Left lobe of liver (tissue), 2 donors: ENCODE data around the gene SRGAP1. TPM values are rescaled to one million over a fixed set of nuclear protein-coding genes. Genes with fewer than 3 reads are reported as not detected.
"Not testable (repeated sequence)": the region's sequence is repeated elsewhere in the genome, so short reads cannot be mapped to it uniquely, and the experiment has no call there.

Experiments used
- ATAC-seq: fragments of 200-7000 bp; cut with Tn5 transposase; one replicate; pipeline ENCODE4 v1.9.1; 2020; ENCODE audit warnings: mild to moderate bottlenecking, moderate library complexity
- DNase-seq: peaks from one replicate; pipeline ENCODE4 v3.0.0-alpha.2; 2020; ENCODE audit warnings: low spot score
- total RNA-seq: library from RNA; stranded (reverse); gene quantifications from one replicate; pipeline ENCODE4 v1.2.1, GENCODE V29; 2021
- donor health status: DM: no; HTN: no; CAD: no; lungs with moderate emphysema.
- donor health status: DM: no; HTN: yes; CAD: no.

The SRGAP1 gene
- total RNA-seq, 1 donor from 2014 or later = 1.1 TPM

DNA sequence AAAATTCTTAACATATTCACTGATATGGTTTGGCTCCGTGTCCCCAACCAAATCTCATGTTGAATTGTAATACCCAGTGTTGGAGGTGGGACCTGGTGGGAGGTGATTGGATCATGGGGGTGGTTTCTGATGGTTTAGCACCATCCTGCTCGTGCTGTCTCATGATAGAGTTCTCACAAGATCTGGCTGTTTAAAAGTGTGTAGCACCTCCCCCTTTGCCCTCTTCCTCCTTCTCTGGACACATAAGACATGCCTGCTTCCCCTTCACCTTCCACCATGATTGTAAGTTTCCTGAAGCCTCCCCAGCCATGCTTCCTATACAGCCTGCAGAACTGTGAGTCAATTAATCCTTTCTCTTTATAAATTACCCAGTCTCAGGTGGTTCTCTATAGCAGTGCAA is 189.6 kb downstream of the SRGAP1 start:
- not testable (repeated sequence) for DNase-seq, ATAC-seq

DNA sequence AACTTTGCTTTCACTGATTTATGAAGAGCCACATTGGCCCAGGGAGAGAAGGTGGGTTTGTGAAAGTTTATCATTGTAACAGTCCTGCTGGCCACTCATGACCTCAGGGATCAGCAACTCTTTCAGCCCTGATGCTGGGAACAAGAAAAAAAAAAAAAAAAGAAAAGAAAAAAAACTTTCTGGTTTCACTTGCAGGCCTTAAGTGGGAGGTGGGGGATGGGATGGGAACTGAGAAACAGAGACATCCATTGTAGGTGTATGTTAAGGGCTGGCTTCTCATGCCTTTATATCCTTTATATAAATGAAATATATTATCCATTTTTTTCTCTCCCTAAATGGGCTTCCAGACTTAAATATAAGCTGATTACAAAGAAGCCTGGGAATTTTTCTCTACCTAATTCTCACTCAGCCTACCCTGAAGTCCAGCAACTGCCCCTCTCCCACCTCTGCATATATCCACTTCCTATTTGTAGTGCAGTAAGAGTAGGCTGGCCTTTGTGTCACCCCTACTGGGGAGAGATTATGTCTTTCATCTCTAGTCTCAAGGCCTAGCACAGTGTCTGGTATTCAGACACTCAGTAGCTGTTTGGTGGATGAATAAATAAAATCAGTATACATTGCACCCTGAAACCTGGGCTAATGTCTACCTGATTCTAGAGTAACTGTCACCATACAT is 190.5 kb downstream of the SRGAP1 start:
- DNase-seq = no peak
- no peak for ATAC-seq

DNA sequence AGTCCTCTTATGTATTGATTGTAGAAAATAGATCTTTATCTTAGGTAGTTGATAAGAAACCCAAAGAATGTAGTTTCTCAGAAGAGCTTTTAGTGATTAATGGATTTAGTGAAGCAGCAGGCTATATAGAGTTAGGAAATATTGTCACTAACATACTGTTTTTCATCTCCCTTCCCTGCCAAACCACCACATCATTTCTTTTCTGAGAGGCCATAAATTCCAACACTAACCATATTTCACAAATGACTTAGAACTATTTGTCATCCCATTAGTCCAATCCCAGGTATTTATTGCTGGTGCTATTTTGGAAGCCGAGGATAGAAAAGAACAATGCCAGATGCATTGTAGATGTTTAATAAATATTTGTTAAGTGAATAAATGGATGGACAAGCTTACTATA is 191.9 kb downstream of the SRGAP1 start:
- ATAC-seq (no peak), DNase-seq (no peak)

DNA sequence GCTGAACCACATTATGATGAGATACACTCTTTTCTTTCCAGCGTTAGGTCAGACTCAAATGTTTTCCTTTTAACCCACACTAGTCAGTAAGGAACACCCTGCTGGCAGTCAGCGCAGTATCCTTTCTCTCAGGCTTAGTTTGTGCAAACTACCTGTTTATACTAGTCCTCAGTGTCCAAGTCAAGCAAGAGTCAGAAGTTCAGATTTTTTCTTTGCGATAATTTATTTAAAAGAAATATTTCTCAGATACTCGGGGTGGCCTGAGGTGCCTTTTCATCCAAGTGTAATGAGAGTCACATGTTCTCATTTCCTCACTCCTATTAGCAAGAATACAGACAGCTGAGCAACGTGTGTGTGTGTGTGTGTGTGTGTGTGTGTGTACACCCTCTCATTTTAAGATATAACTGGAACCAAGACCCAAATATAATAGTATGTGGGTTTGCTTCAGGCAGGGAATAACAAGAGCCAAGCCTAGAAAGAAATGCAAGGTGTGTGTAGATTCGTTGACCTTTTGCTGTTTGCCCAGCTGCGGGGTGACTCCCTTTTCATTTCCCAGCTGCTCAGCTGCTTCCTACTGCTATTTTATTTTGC is 194.9 kb downstream of the SRGAP1 start:
- DNase-seq (no peak), ATAC-seq (peak; percentile 67)

DNA sequence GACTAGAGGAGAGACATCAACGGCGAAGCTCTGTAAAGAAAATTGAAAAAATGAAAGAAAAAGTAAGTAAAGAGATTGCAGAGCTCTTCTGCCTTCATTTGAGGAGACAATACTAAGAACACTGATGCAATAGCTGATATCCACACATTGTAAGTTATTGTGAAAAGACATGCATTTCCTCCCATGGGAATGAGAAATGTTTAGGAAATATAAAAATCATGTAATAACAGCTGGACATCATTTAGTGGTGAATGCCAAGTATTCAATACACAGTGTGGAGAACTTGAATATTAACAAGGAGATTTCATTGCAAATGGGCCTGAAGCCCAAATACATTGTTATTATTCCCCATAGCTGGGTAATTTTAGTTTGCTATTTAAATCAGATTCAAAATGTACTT is 198.4 kb downstream of the SRGAP1 start:
- no peak for DNase-seq

DNA sequence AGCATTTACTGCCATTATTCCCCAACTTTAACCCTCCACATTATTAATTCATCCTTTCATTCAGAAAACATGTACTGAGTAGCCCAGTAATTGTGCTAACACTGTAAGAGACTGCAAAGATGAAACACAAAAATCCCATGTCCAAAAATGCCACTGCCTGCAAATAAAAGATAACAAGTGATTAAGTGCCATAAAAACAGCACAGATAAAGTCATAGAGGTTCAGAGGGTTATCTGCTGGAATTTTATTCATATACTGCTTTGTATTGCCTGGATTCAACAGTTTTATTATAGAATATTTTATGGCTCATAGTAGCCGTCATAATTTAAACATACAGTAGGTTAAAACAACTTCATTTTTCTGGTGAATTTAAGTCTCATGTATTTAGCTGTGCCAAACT is 199.7 kb downstream of the SRGAP1 start:
- DNase-seq (no peak), ATAC-seq (no peak)

More for the DNA sequence above, 198.4 kb downstream of the SRGAP1 start:
- ATAC-seq = no peak

DNA sequence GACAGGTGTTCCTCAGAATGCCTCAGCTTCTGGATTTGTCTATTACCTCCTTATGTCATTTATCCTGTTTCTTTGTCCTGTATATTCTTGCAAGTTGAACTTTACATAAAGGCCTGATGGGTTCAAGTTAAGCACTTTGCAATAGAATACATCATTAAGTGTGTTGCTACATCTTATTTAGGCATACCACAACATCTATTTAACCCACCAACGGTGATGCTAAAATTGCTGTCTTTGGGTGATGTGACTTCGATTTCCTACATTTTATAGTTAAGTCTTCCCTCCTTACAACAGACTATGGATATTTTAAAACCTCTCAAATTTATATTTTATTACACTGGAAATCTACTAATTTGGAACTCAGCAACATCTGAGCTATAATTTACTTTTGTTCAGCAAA is 206.6 kb downstream of the SRGAP1 start:
- DNase-seq (no peak), ATAC-seq (no peak)

DNA sequence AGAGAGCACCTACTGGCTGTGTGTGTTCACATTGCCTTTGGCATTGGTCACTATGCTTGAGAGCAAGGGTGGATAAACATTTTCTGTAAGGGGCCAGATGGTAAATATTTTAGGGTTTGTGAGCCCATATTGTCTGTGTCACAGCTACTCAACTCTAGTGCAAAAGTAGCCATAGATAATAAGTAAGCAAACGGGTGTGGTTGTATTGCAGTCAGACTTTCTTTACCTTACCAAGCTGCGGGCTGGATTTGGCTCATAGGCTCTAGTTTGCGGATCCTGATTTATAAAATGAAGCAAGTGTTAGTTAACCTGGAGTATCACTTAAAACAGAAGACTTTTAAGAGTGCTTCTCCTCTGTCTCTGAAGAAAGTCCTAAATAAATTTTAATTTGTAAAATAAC is 208.6 kb downstream of the SRGAP1 start:
- ATAC-seq (no peak), DNase-seq (no peak)

DNA sequence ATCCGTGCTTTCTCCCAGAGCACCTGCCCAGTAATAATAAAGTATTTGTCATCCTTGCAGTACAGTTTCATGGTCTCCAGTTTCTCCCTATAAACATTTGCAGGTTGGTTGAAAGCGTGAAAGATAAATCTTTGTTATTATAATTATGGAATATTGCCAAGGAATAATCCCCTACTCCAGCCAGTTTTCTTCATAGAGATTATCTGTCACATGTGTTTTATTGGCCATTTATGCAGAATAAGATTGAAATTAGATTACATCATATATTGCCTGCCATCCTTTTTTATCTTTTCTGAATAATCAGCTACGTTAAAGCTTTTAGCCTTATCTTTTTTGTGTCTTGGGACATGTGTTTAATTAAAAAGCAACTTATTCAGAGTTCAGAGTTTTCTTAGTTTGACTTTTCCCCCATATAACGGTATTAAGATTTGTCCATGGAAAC is 209.6 kb downstream of the SRGAP1 start:
- ATAC-seq (no peak), DNase-seq (no peak)

DNA sequence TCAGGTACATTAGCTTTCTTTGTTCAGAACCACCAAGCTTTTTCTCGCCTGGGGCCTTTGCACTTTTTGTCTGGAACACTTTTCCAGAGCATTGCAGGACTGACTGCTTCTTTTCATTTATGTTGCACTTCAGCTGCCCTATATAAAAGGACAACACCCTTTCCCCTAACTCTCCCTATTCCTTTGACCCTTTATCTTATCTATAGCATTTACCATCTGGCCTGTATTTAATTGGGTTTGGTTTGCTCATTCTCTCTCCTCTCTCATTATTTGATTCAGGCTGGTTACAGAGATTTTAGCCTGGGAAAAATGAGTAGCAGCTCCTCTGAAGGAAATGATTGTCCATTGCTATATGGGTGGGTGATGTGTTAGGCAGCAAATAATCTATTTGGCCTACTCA is 212.2 kb downstream of the SRGAP1 start:
- DNase-seq = no peak
- no peak for ATAC-seq

DNA sequence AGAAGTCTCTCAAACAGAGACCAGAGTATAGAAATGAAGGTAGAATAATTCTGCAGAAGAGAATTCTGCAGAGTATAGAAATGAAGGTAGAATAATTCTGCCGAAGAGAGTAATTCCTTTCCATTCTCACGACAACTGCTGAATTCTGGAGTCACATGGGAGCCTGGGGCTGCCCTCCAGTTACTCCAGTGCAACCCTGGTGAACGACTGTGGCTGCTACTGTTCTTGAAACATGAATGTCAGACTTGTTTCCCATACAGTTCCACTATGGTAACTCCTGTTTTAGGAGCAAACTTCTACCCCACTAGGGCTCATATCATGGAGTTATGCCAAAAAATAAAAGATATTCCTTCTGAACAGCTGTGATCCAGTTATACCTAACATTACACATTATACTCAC is 213.2 kb downstream of the SRGAP1 start:
- ATAC-seq = no peak
- DNase-seq = no peak

DNA sequence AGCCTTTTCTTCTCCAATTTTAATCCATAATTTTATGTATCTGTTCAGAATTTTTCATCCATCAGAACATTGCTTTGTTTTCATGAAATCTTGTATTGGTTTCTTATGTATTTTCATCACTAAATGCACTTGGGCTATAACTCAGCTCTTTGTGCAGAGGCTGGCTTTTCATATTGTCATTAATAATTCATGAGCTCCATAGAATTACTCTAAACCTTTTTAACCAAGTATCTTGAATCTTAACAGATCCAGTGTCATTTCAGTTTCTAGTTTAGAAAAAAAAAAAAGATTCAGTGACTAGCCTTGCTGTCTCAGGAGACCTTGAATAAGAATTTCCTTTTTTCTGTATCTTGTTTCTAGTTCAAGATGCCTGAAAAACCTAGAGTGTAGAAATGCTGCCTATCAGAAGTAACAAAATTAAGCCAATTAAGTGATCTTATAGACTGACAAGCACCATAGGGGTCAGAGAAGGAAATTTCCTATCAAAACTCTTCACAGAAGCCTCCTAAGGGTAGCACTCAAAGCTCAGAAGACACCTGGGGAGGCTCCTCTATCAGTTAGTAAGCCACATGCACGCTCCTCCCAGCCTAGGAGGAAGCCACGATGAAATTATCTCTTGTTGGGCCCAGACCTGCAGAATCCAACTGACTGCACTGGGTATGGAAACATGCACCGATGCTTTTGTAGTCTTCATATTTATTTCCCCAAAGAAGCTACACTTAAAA is 214.2 kb downstream of the SRGAP1 start:
- no peak for ATAC-seq

DNA sequence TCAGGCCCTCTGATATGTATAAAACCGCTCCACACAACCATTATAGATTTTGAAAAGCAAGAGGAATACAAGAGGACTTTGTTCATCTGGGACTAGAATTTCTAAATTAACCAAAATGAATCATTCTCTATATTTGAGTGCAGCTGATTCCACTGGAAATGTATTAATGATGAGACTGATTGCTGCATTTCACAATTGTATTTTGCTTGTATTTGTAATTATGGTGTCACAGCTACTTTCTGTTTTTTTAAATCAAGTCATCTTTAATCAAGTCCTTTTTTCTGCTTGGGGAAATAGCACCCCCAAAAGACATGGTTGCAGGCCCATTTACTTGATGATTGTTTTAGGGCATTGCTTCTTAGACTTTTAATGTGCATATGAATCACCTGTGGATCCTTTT is 215.2 kb downstream of the SRGAP1 start:
- ATAC-seq (no peak), DNase-seq (no peak)

More for the DNA sequence above, 214.2 kb downstream of the SRGAP1 start:
- no peak for DNase-seq

DNA sequence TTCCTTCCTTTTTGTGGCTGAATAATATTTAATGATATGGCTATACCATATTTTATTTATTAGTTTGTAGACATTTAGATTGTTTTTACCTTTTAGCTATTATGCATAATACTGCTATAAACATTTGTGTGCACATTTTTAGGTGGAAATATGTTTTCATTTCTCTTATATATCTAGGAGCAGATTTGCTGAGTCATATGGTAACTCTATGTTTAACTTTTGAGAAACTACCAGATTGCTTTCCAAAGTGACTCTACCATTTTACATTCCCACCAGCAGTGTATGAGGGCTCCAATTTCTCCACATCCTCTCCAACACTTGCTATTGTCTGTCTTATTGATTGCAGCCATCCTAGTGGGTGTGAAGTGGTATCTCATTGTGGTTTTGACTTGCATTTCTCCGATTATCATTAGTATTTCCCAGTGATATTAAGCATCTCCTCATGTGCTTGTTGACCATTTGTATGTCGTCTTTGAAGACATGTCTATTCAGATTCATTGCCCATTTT is 217.4 kb downstream of the SRGAP1 start:
- DNase-seq = no peak
- ATAC-seq = no peak

DNA sequence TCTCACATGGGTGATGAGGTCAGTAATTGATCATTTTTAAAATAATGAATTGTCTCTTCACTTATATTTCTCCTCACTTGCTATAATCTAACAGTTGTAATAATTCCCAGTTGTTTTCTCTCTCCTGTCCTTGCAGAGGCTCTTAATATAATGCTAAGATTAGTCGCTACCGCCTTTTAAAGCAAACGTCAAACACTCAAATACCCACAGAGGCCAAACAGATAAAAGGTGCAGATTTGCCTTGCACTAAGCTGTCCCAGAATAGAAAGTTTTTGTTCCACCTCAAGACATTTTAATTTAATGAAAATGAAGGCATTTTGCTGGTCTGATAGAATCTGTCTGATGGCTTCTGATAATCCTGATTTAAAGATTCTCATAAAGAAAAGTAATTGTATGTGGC is 218.6 kb downstream of the SRGAP1 start:
- ATAC-seq = no peak
- DNase-seq = no peak

DNA sequence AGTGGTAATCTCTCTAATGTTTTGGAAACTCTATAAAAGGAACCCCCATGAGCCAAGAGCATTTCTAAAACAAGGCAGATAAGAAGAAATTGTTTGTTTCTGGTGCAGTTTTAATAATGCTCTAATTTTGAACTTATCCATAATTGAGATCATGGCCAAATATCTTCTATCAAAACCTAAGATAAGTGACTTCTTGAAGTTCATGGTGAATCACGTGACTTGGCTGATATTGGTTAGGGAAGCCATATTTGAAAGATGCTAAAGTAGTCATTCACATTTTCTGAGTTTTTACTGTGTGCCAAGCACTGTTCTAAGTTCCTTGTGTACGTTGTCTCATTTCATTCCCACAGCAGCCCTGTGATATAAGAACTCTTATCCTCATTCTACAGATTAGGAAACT is 219.7 kb downstream of the SRGAP1 start:
- DNase-seq (no peak), ATAC-seq (no peak)

DNA sequence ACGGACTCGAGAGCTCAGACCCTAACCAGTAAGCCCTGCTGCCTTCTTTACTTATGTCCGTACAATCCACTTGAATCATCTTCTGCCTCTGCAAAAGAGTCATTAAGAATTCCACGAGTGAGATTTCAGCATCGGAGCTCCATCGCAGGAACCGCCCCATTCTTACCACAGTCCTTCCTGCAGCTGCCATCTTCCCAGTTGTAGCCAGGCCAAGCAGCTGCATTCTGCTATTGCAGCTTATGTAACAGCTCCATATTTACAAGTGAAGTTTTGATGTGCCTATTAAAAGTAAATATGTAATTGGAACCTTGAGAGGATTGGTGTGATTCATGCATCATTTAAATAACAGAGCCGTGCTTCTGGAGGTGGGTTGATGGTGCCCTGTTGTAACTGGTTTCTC is 220.2 kb downstream of the SRGAP1 start:
- ATAC-seq = no peak
- DNase-seq = no peak

DNA sequence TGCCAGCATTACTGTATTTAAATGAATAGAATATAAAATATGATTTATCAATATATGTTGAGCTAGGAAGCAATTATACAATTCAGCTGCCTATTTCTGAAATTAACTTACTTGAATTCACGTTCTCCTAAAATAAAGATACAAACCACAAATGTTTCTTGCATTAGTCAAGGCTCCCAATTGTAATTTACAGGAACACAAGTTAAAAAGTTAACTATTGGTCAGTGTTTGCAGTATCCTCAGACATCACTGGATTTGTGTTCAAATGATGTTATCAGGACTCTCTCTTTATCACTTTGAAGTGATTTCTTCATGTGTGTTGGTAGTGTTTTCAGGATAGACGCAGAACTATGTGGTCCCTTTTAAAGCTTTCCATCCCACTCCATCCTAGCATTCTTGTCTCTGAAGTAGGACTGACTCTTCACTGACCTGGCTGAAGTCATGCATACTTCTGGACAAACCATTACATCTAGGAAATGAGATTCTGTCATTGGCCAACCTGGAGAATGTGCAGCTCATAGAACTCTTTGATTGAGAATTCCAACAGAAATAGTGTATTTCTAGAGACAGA is 221.5 kb downstream of the SRGAP1 start:
- no peak for ATAC-seq
- no peak for DNase-seq

DNA sequence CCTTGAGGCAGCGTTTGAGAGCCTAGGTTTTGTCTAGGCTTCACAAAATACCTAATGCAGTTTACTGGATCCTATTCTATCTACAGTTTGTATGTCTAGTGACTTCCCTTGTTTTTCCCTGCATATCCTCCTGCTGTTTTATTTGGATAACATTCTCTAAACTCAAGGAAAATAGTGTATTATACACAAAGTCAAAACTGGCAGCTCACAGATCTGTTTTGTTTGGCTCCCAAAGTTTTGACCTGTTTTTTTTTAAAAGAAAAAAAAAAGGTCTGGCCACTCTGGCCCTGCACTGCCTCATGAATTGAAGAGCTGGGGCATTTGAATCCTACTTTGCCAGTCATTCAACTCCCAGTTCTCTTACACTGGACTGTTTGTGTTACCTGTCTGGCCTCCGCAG is 222.3 kb downstream of the SRGAP1 start:
- ATAC-seq = no peak
- no peak for DNase-seq

DNA sequence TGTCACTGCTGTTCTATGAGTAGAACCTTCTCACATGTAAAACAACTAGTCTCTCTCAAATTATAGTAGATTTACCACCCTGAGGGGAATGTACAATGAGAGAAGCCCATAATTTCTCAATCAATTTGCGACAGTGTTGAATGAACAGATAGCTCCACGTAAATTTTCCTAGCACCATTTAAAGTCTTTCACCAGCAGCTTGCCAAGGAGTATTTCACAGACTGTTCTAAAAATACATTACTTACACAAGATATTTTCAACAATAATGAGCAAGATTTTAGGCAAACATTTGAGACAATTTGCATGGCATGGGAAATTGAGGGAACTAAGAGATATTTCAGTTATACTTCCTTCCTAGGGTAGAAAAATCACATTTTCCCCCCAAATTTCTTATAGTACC is 226.0 kb downstream of the SRGAP1 start:
- ATAC-seq (no peak), DNase-seq (no peak)

DNA sequence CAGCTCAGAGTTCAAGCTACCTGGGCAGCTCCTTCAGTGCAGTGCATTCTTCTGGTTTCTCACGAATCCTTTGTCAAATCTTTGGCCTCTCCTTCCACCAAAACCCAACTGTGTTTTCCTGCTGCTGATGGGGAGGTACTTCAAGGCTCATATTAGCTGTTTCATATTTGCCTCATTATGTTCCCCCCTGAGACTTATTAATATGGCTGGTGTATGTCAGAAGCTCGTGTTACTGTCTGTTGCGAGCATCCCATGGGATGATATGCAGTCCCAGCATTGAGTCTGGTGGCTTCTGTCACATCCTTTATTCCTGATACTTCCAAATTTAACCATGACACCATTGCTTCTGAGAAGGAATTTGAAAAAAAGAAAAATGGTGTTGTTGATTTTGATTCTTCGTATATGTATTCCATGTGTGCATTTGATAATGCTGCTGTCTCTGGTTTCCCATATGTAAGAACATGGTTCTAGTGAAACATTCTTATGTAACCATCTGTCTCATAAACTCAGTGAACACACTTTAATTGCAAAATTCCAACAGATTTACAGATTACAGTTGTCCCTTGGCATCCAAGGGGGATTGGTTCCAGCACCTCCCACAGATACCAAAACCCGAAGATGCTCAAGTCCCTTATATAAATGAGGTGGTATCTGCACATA is 228.5 kb downstream of the SRGAP1 start:
- no peak for ATAC-seq

More for the DNA sequence above, 228.5 kb downstream of the SRGAP1 start:
- DNase-seq = no peak
